Stomach smooth muscle (tissue), 2 donors: Measurements from ENCODE around the gene SNF8.

ENCODE experiments used
- H3K27ac ChIP-seq: one replicate; pipeline ENCODE4 v1.7.0; 2013; ENCODE audit warnings: mild to moderate bottlenecking, low read length, inconsistent platforms
- H3K27me3 ChIP-seq, 2 donors: one replicate each; pipeline ENCODE4 v1.7.0; 2013; ENCODE audit warnings: low read length in 2 of 2; ENCODE audit not compliant: insufficient read depth in 2 of 2, control insufficient read depth in 1 of 2
- H3K36me3 ChIP-seq, 2 donors: one replicate each; pipeline ENCODE4 v1.7.0; 2013; ENCODE audit warnings: low read length in 2 of 2; ENCODE audit not compliant: control insufficient read depth in 2 of 2, insufficient read depth in 2 of 2
- H3K4me1 ChIP-seq: one replicate; pipeline ENCODE4 v1.7.0; 2013; ENCODE audit warnings: low read length; ENCODE audit not compliant: control insufficient read depth, insufficient read depth
- H3K4me3 ChIP-seq, 2 donors: one replicate each; pipeline ENCODE4 v1.7.0; 2013; ENCODE audit warnings: low read length in 2 of 2
- H3K9ac ChIP-seq, 2 donors: one replicate each; pipeline ENCODE4 v1.7.0; 2013; ENCODE audit warnings: low read length in 2 of 2, mild to moderate bottlenecking in 1 of 2
- H3K9me3 ChIP-seq, 2 donors: one replicate each; pipeline ENCODE4 v1.7.0; 2013; ENCODE audit warnings: low read length in 2 of 2; ENCODE audit not compliant: control insufficient read depth in 2 of 2
- donor health status: healthy.
- donor health status: Pancreatic carcinoma.

The SNF8 gene

GRCh38 chr17:48929812-48930165 lies 14.9 kb downstream of the SNF8 start:
- H3K4me3 ChIP-seq: no peak overlapping the region
- H3K4me1 ChIP-seq: no peaks in the 10 kb centered on the region
- H3K9ac ChIP-seq: no peak overlapping the region
- peaks cover 63 to 69% of the 10 kb centered on the region in 2 donors for H3K36me3 ChIP-seq
- no peak overlapping the region for H3K27ac ChIP-seq
- H3K27me3 ChIP-seq: no peaks in the 10 kb centered on the region
- no peaks in the 10 kb centered on the region for H3K9me3 ChIP-seq

GRCh38 chr17:48928876-48929811 lies 15.5 kb downstream of the SNF8 start:
- Histone ChIP-seq H3K27me3 (no peaks in the 10 kb centered on the region), H3K9ac (no peak overlapping the region), H3K27ac (no peak overlapping the region), H3K36me3 (peaks cover 64 to 71% of the 10 kb centered on the region in 2 donors), H3K9me3 (no peaks in the 10 kb centered on the region), H3K4me1 (no peaks in the 10 kb centered on the region), H3K4me3 (no peak overlapping the region)

GRCh38 chr17:48927978-48928745 lies 16.5 kb downstream of the SNF8 start:
- no peak overlapping the region for H3K27ac ChIP-seq

GRCh38 chr17:48925991-48926342 lies 18.7 kb downstream of the SNF8 start:
- H3K4me1 ChIP-seq: no peaks in the 10 kb centered on the region
- no peak overlapping the region for H3K4me3 ChIP-seq
- H3K27me3 ChIP-seq: no peaks in the 10 kb centered on the region
- H3K36me3 ChIP-seq: peaks cover 66 to 70% of the 10 kb centered on the region in 2 donors
- H3K9me3 ChIP-seq: no peaks in the 10 kb centered on the region
- no peak overlapping the region for H3K27ac ChIP-seq
- H3K9ac ChIP-seq: no peak overlapping the region

More at GRCh38 chr17:48927978-48928745, 16.5 kb downstream of the SNF8 start:
- H3K9me3 ChIP-seq: no peaks in the 10 kb centered on the region
- no peaks in the 10 kb centered on the region for H3K27me3 ChIP-seq
- H3K4me1 ChIP-seq: no peaks in the 10 kb centered on the region
- H3K9ac ChIP-seq: no peak overlapping the region
- H3K36me3 ChIP-seq: peaks cover 66 to 70% of the 10 kb centered on the region in 2 donors
- H3K4me3 ChIP-seq: no peak overlapping the region

GRCh38 chr17:48925251-48925990 lies 19.2 kb downstream of the SNF8 start:
- no peak overlapping the region for H3K27ac ChIP-seq
- peaks cover 68 to 72% of the 10 kb centered on the region in 2 donors for H3K36me3 ChIP-seq
- no peaks in the 10 kb centered on the region for H3K9me3 ChIP-seq
- no peaks in the 10 kb centered on the region for H3K27me3 ChIP-seq
- H3K4me3 ChIP-seq: no peak overlapping the region
- H3K4me1 ChIP-seq: no peaks in the 10 kb centered on the region
- no peak overlapping the region for H3K9ac ChIP-seq

GRCh38 chr17:48915459-48916282 lies 29.0 kb downstream of the SNF8 start:
- H3K27me3 ChIP-seq: no peaks in the 10 kb centered on the region
- H3K9ac ChIP-seq: no peak overlapping the region
- peaks cover 4% of the 10 kb centered on the region for H3K4me1 ChIP-seq
- H3K36me3 ChIP-seq: peaks cover 17 to 35% of the 10 kb centered on the region in 2 donors
- no peaks in the 10 kb centered on the region for H3K9me3 ChIP-seq
- H3K4me3 ChIP-seq: no peak overlapping the region
- no peak overlapping the region for H3K27ac ChIP-seq

- no peak overlapping the region for H3K4me3 ChIP-seq
- peaks cover 23% of the 10 kb centered on the region for H3K4me1 ChIP-seq
- H3K27me3 ChIP-seq: no peaks in the 10 kb centered on the region
- H3K9me3 ChIP-seq: no peaks in the 10 kb centered on the region
- no peak overlapping the region for H3K9ac ChIP-seq
- peaks cover 10 to 17% of the 10 kb centered on the region in 2 donors for H3K36me3 ChIP-seq
- no peak overlapping the region for H3K27ac ChIP-seq
Observed at GRCh38 chr17:48912476-48912875, 32.2 kb downstream of the SNF8 start.

- no peaks in the 10 kb centered on the region for H3K9me3 ChIP-seq
- peaks cover 10 to 15% of the 10 kb centered on the region in 2 donors for H3K36me3 ChIP-seq
- no peak overlapping the region for H3K27ac ChIP-seq
- H3K4me1 ChIP-seq: peaks cover 23% of the 10 kb centered on the region
- peak overlapping the region in 1 of 2 donors; percentile 3 for H3K9ac ChIP-seq
- no peak overlapping the region for H3K4me3 ChIP-seq
- no peaks in the 10 kb centered on the region for H3K27me3 ChIP-seq
Observed at GRCh38 chr17:48910370-48910769, 34.3 kb downstream of the SNF8 start.

- Histone ChIP-seq H3K27ac (no peak overlapping the region), H3K9ac (peak overlapping the region; percentile 36 to 84), H3K27me3 (no peaks in the 10 kb centered on the region), H3K4me1 (peaks cover 23% of the 10 kb centered on the region), H3K36me3 (peaks cover 10 to 13% of the 10 kb centered on the region in 2 donors), H3K4me3 (peak overlapping the region; percentile 87 to 92), H3K9me3 (no peaks in the 10 kb centered on the region)
Observed at GRCh38 chr17:48909783-48910182, 34.9 kb downstream of the SNF8 start.
